ENCODE measurements around the gene RNF220.

GRCh38 chr1:44610527-44611148 lies 205.6 kb downstream of the RNF220 start:
- TF ChIP-seq GATA2 (IDR thresholded peaks at IDR 0.05; ENCODE audit: low read depth, low read length) = no peak
- TF ChIP-seq GATA3 (IDR thresholded peaks at IDR 0.05; ENCODE audit: low read depth, low read length) = no peak

Data from SH-SY5Y (cell line).